Esophagus squamous epithelium (tissue), 4 donors: ENCODE results near the gene ERF.

Experiments
- CTCF ChIP-seq, 6 experiments: fragments of 450-650 bp in 4 of 6; fragments of 200-600 bp in 2 of 6; sonication (generic) in 2 of 6; IDR thresholded peaks; one replicate each; pipeline ENCODE4 v1.5.1; 2016 to 2019; ENCODE audit warnings: antibody characterized with exemption in 6 of 6, mild to moderate bottlenecking in 4 of 6, moderate library complexity in 4 of 6
- POLR2A ChIP-seq, 4 donors: fragments of 450-650 bp; IDR thresholded peaks; one replicate each; pipeline ENCODE4 v1.6.1; 2017; ENCODE audit warnings: antibody characterized with exemption in 4 of 4, mild to moderate bottlenecking in 4 of 4, moderate library complexity in 3 of 4

GRCh38 chr19:42229301-42229854 is 25.6 kb downstream of the ERF start:
- no peak for TF ChIP-seq POLR2A (IDR thresholded peaks at IDR 0.05)
- TF ChIP-seq CTCF (IDR thresholded peaks at IDR 0.05) = no peak
